Right ventricle myocardium superior (tissue), 1 donor: Measurements from ENCODE around the gene OSBP. TPM values are rescaled to one million over a fixed set of nuclear protein-coding genes. Genes with fewer than 3 reads are reported as not detected.
"Not testable (repeated sequence)": the region's sequence is repeated elsewhere in the genome, so short reads cannot be mapped to it uniquely, and the experiment has no call there.

Source experiments
- ATAC-seq: fragments of 200-7000 bp; cut with Tn5 transposase; one replicate; pipeline ENCODE4 v1.9.1; 2020; ENCODE audit warnings: mild to moderate bottlenecking; ENCODE audit not compliant: poor library complexity
- DNase-seq: peaks from one replicate; pipeline ENCODE4 v3.0.0-alpha.2; 2020
- intact Hi-C: fragments of 100-400 bp; cut with DNase I; formaldehyde crosslinking; loops from one replicate; pipeline ENCODE4 v1.11.2; 2022
- total RNA-seq: library from RNA; stranded (reverse); fragmentation: NEBNext Ultra II Directional; extraction: Animal tissue kit (Norgen Biotek cat#: 25700); gene quantifications from one replicate; pipeline ENCODE4 v1.2.1, GENCODE V29; 2021
- donor health status: DM: no; HTN: yes; CAD: no; lungs with severe emphysema.

Gene OSBP
- total RNA-seq, 1 donor from 2014 or later, result 33.1 TPM

GRCh38 chr11:59559886-59560285 is 55.7 kb downstream of the OSBP start:
- ATAC-seq (peak; percentile 20), DNase-seq (no peak)
- intact Hi-C loops, result loop anchor here (10.0 kb wide), 1 partner anchor 55 kb away; the partner anchor contains the start of gene OSBP

GRCh38 chr11:59558270-59558643 is 57.3 kb downstream of the OSBP start:
- no peak for DNase-seq
- ATAC-seq, result no peak
- intact Hi-C loops, result loop anchor here (10.0 kb wide), 1 partner anchor 57 kb away; the partner anchor contains the start of gene OSBP

GRCh38 chr11:59556917-59557348 is 58.6 kb downstream of the OSBP start:
- no peak for DNase-seq
- intact Hi-C loops, result loop anchor here (10.0 kb wide), 1 partner anchor 58 kb away; the partner anchor contains the start of gene OSBP
- no peak for ATAC-seq

- intact Hi-C loops, result loop anchor here (10.0 kb wide), 1 partner anchor 58 kb away; the partner anchor contains the start of gene OSBP
- ATAC-seq (peak; percentile 35), DNase-seq (peak; percentile 52)
Observed at GRCh38 chr11:59556115-59556916, 59.3 kb downstream of the OSBP start.

- no peak for ATAC-seq
- no peak for DNase-seq
- intact Hi-C loops, result loop anchor here (10.0 kb wide), 1 partner anchor 59 kb away; the partner anchor contains the start of gene OSBP
Observed at GRCh38 chr11:59555601-59556114, 59.9 kb downstream of the OSBP start.

- intact Hi-C loops, result loop anchor here (10.0 kb wide), 1 partner anchor 61 kb away; the partner anchor contains the start of gene OSBP
- DNase-seq (no peak), ATAC-seq (no peak)
Observed at GRCh38 chr11:59553323-59553722, 62.3 kb downstream of the OSBP start.

GRCh38 chr11:59552844-59553243 is 62.7 kb downstream of the OSBP start:
- DNase-seq (no peak), ATAC-seq (no peak)
- intact Hi-C loops, result loop anchor here (10.0 kb wide), 1 partner anchor 62 kb away; the partner anchor contains the start of gene OSBP

- DNase-seq, result no peak
- peak; percentile 42 for ATAC-seq
- intact Hi-C loops, result loop anchor here (10.0 kb wide), 1 partner anchor 63 kb away; the partner anchor contains the start of gene OSBP
Observed at GRCh38 chr11:59551659-59552521, 63.7 kb downstream of the OSBP start.

GRCh38 chr11:59550842-59551658 is 64.5 kb downstream of the OSBP start:
- intact Hi-C loops, result loop anchor here (10.0 kb wide), 1 partner anchor 64 kb away; the partner anchor contains the start of gene OSBP
- ATAC-seq, result peak; percentile 85

GRCh38 chr11:59550368-59550841 is 65.2 kb downstream of the OSBP start:
- DNase-seq (peak; percentile 77), ATAC-seq (peak; percentile 86)
- intact Hi-C loops, result loop anchor here (10.0 kb wide), 1 partner anchor 64 kb away; the partner anchor contains the start of gene OSBP

More at GRCh38 chr11:59550842-59551658, 64.5 kb downstream of the OSBP start:
- peak; percentile 80 for DNase-seq

- ATAC-seq (no peak), DNase-seq (no peak)
- intact Hi-C loops, result no loop called here
Observed at GRCh38 chr11:59548309-59548656, 67.3 kb downstream of the OSBP start.

- ATAC-seq, DNase-seq, intact Hi-C loops: not testable (repeated sequence)
Observed at GRCh38 chr11:59547605-59548308, 67.8 kb downstream of the OSBP start.

GRCh38 chr11:59545179-59546020 is 70.2 kb downstream of the OSBP start:
- intact Hi-C loops, result no loop called here
- no peak for ATAC-seq

GRCh38 chr11:59544869-59545178 is 70.8 kb downstream of the OSBP start:
- DNase-seq (no peak), ATAC-seq (no peak)
- intact Hi-C loops, result no loop called here

More at GRCh38 chr11:59545179-59546020, 70.2 kb downstream of the OSBP start:
- no peak for DNase-seq

GRCh38 chr11:59543713-59544112 is 71.9 kb downstream of the OSBP start:
- DNase-seq, ATAC-seq, intact Hi-C loops: not testable (repeated sequence)

- DNase-seq (no peak), ATAC-seq (no peak)
- intact Hi-C loops, result no loop called here
Observed at GRCh38 chr11:59542142-59542810, 73.3 kb downstream of the OSBP start.
